Activated CD8-positive, alpha-beta memory T cell treated with anti-CD3 and anti-CD28 coated beads, Interleukin-2, amount 50 U/mL, for 48 hours (primary cell): ENCODE measurements around the gene UGT1A7.
A peak's percentile ranks its signal among the peaks of the same experiment; 100 is the strongest.

Experiments
- DNase-seq: peaks from one replicate; pipeline ENCODE4 v3.0.0-alpha.2; 2020

Gene UGT1A7

GRCh38 chr2:233819884-233820773 is 138.4 kb downstream of the UGT1A7 start:
- no peak for DNase-seq

GRCh38 chr2:233820774-233821105 is 139.0 kb downstream of the UGT1A7 start:
- DNase-seq: peak; percentile 38

GRCh38 chr2:233821196-233821595 is 139.5 kb downstream of the UGT1A7 start:
- DNase-seq: peak; percentile 17

GRCh38 chr2:233821709-233822100 is 140.0 kb downstream of the UGT1A7 start:
- peak; percentile 6 for DNase-seq

- DNase-seq: peak; percentile 36
Measured at GRCh38 chr2:233822101-233822771, 140.5 kb downstream of the UGT1A7 start.
